ENCODE data around the gene DCUN1D3.

Gene DCUN1D3

DNA sequence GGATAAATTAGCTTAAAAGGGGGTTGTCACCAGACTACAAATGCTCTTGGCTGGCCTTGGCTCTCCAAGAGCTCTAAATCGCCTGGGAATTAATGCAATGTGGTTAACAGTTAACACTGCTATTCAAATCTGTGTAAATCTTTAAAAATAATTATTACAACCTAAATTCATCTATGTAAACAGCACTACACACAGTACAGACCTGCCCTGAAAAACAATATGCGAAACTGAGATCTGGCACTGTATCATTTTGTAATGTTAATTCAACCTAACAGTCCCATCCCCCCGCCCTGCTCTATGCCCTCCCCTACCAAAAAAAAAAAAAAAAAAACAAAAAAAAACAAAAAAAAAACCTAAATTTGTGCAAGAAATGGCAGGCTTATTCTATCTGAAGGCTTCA, 40.9 kb downstream of the DCUN1D3 start:
- H3K27ac ChIP-seq (ENCODE audit: low read depth, low read length): no peak overlapping the region
- no peak overlapping the region for H3K4me3 ChIP-seq (ENCODE audit: insufficient read depth, low read length, poor library complexity, severe bottlenecking)
- no peak overlapping the region for H3K4me2 ChIP-seq (ENCODE audit: low read depth, low read length, poor library complexity, severe bottlenecking)
- no peak for TF ChIP-seq EZH2phosphoT487 (conservative IDR thresholded peaks at IDR 0.05; ENCODE audit: low read length)
- TF ChIP-seq, protein P1, sequence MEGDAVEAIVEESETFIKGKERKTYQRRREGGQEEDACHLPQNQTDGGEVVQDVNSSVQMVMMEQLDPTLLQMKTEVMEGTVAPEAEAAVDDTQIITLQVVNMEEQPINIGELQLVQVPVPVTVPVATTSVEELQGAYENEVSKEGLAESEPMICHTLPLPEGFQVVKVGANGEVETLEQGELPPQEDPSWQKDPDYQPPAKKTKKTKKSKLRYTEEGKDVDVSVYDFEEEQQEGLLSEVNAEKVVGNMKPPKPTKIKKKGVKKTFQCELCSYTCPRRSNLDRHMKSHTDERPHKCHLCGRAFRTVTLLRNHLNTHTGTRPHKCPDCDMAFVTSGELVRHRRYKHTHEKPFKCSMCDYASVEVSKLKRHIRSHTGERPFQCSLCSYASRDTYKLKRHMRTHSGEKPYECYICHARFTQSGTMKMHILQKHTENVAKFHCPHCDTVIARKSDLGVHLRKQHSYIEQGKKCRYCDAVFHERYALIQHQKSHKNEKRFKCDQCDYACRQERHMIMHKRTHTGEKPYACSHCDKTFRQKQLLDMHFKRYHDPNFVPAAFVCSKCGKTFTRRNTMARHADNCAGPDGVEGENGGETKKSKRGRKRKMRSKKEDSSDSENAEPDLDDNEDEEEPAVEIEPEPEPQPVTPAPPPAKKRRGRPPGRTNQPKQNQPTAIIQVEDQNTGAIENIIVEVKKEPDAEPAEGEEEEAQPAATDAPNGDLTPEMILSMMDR (IDR thresholded peaks at IDR 0.05; ENCODE audit: insufficient read depth, low read length, poor library complexity, severe bottlenecking): no peak
- H3K9me3 ChIP-seq (ENCODE audit: insufficient read depth, low read length): no peaks in the 10 kb centered on the region
- no peaks in the 10 kb centered on the region for H3K79me2 ChIP-seq (ENCODE audit: insufficient read depth, low read length)
- no peaks in the 10 kb centered on the region for H3K27me3 ChIP-seq (ENCODE audit: low read length)
- H3F3A ChIP-seq (ENCODE audit: insufficient read depth): no peaks in the 10 kb centered on the region
- no peaks in the 10 kb centered on the region for H3K36me3 ChIP-seq (ENCODE audit: low read length)
- H3K9ac ChIP-seq (ENCODE audit: low read length): no peak overlapping the region
- no peak overlapping the region for H2AFZ ChIP-seq (ENCODE audit: low read depth, low read length, severe bottlenecking)
- no peaks in the 10 kb centered on the region for H3K9me2 ChIP-seq (replicated peaks; ENCODE audit: insufficient read depth, low read length)
- no peaks in the 10 kb centered on the region for H4K20me1 ChIP-seq (ENCODE audit: low read depth, low read length)

DNA sequence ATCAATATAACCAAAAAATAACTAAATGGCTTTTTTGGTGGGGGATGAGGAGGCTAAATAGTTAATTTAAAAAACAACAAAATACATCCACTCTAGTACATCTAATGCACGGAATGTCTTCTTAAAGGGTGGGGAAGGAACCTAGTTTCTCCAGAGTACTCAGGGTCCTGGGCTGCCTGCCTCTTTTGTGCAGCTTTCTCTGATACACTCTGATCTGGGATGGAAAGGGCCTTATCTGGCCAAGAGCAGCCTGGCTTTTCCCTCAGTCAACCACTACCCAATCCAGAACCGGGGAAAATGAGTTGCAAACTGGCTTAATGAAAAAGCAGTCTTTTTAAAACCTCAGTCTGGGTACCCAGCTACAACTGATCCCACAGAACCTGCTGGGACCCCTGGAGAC, 42.9 kb downstream of the DCUN1D3 start:
- no peaks in the 10 kb centered on the region for H4K20me1 ChIP-seq (ENCODE audit: low read depth, low read length)
- H3K9ac ChIP-seq (ENCODE audit: low read length): no peak overlapping the region
- no peaks in the 10 kb centered on the region for H3K36me3 ChIP-seq (ENCODE audit: low read length)
- H3F3A ChIP-seq (ENCODE audit: insufficient read depth): no peaks in the 10 kb centered on the region
- H3K79me2 ChIP-seq (ENCODE audit: insufficient read depth, low read length): no peaks in the 10 kb centered on the region
- H3K27me3 ChIP-seq (ENCODE audit: low read length): no peaks in the 10 kb centered on the region
- H2AFZ ChIP-seq (ENCODE audit: low read depth, low read length, severe bottlenecking): no peak overlapping the region
- TF ChIP-seq EZH2phosphoT487 (conservative IDR thresholded peaks at IDR 0.05; ENCODE audit: low read length): no peak
- TF ChIP-seq, protein P1 (IDR thresholded peaks at IDR 0.05; ENCODE audit: insufficient read depth, low read length, poor library complexity, severe bottlenecking): no peak
- H3K4me3 ChIP-seq (ENCODE audit: insufficient read depth, low read length, poor library complexity, severe bottlenecking): no peak overlapping the region
- H3K4me2 ChIP-seq (ENCODE audit: low read depth, low read length, poor library complexity, severe bottlenecking): no peak overlapping the region
- no peak overlapping the region for H3K27ac ChIP-seq (ENCODE audit: low read depth, low read length)
- no peaks in the 10 kb centered on the region for H3K9me3 ChIP-seq (ENCODE audit: insufficient read depth, low read length)
- no peaks in the 10 kb centered on the region for H3K9me2 ChIP-seq (replicated peaks; ENCODE audit: insufficient read depth, low read length)

DNA sequence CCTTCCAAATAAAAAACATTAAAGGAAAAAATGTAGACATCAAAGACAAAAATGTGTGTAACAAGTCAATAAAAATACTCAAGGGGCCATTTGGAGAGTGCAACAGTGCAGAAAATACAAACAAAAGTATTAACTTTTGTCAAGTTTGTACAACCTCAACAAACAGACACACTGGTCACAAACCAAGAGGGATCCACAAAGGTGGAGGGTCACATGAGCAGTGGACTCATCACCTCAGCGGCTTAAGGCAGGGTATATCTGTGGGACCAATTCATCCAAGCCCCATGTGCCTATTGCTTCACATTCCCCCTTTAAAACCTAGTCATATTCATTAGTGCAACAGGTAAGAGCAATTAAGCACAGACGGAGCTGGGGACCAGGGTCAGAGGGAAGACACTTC, 45.2 kb downstream of the DCUN1D3 start:
- H3F3A ChIP-seq (ENCODE audit: insufficient read depth): no peaks in the 10 kb centered on the region
- H4K20me1 ChIP-seq (ENCODE audit: low read depth, low read length): no peaks in the 10 kb centered on the region
- no peaks in the 10 kb centered on the region for H3K36me3 ChIP-seq (ENCODE audit: low read length)
- no peak overlapping the region for H3K27ac ChIP-seq (ENCODE audit: low read depth, low read length)
- H3K9ac ChIP-seq (ENCODE audit: low read length): no peak overlapping the region
- no peak overlapping the region for H2AFZ ChIP-seq (ENCODE audit: low read depth, low read length, severe bottlenecking)
- H3K4me2 ChIP-seq (ENCODE audit: low read depth, low read length, poor library complexity, severe bottlenecking): no peak overlapping the region
- H3K79me2 ChIP-seq (ENCODE audit: insufficient read depth, low read length): no peaks in the 10 kb centered on the region
- no peaks in the 10 kb centered on the region for H3K9me2 ChIP-seq (replicated peaks; ENCODE audit: insufficient read depth, low read length)
- no peak for TF ChIP-seq EZH2phosphoT487 (conservative IDR thresholded peaks at IDR 0.05; ENCODE audit: low read length)
- TF ChIP-seq, protein P1 (IDR thresholded peaks at IDR 0.05; ENCODE audit: insufficient read depth, low read length, poor library complexity, severe bottlenecking): no peak
- no peaks in the 10 kb centered on the region for H3K27me3 ChIP-seq (ENCODE audit: low read length)
- H3K9me3 ChIP-seq (ENCODE audit: insufficient read depth, low read length): no peaks in the 10 kb centered on the region
- no peak overlapping the region for H3K4me3 ChIP-seq (ENCODE audit: insufficient read depth, low read length, poor library complexity, severe bottlenecking)

All from SU-DHL-6 (cell line).